ENCODE results near the gene MAMDC2.

GRCh38 chr9:70020217-70020616 lies 23.4 kb upstream of the MAMDC2 start:
- TF ChIP-seq ZFP30 (CRISPR knock-in tag; IDR thresholded peaks at IDR 0.05) (no peak), BACH2 (CRISPR knock-in tag; IDR thresholded peaks at IDR 0.05; ENCODE audit: borderline replicate concordance) (no peak), TCF4 (CRISPR knock-in tag; IDR thresholded peaks at IDR 0.05; ENCODE audit: borderline replicate concordance) (no peak), ARNTL (CRISPR knock-in tag; IDR thresholded peaks at IDR 0.05; ENCODE audit: borderline replicate concordance, low read depth) (no peak), TSHZ2 (CRISPR knock-in tag; IDR thresholded peaks at IDR 0.05) (no peak), ESRRG (CRISPR knock-in tag; IDR thresholded peaks at IDR 0.05) (no peak), GLIS3 (CRISPR knock-in tag; IDR thresholded peaks at IDR 0.05) (no peak), PPARA (CRISPR knock-in tag; IDR thresholded peaks at IDR 0.05; ENCODE audit: borderline replicate concordance) (no peak), TOX (CRISPR knock-in tag; IDR thresholded peaks at IDR 0.05; ENCODE audit: borderline replicate concordance) (no peak)

Data from SK-N-SH treated with all-trans-retinoic acid at 6 μM for 48 hours (cell line).